Measurements from ENCODE around the gene WASHC2A.
"Not testable (repeated sequence)": the region's sequence is repeated elsewhere in the genome, so short reads cannot be mapped to it uniquely, and the experiment has no call there.

DNA sequence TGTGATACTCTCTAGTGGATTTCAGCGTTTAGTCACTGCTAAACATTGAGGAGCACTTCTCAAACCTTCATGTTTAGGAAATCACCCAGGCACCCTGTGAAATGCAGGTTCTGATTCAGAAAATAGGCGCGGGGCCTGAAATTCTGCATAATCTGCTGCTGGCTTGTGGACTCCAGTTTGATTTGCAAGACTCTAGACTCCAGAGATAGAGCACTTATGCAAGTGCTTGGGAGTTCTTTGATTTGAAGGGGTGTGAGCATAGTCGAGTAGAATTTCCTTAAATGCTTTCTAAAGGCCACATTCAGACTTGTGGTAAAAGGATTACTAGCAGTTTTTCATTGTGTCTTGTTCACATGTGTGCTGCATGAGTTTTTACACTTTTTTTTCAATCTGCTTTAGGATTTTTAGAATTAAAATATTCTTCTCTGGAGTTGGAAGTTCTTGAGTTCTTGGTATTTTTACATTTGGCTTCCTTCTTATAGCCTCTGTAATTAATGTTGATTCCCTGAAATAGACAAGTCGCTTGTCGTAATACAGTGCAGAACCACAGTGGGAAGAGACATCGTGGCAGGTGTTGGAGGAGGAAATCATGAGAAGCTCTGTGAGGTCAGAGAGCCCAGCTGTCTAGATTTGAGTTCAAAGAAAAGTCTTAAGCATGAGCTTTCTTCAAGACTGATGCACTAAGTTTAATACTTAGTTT lies 41.4 kb downstream of the WASHC2A start:
- TF ChIP-seq ZSCAN12 (CRISPR knock-in tag; IDR thresholded peaks at IDR 0.05); SP2 (CRISPR knock-in tag; IDR thresholded peaks at IDR 0.05); POLR2A (IDR thresholded peaks at IDR 0.05; ENCODE audit: insufficient read depth in 1 of 2, low read depth in 2 of 2, low read length in 2 of 2); DPF2 (CRISPR knock-in tag; IDR thresholded peaks at IDR 0.05; ENCODE audit: borderline replicate concordance, low read depth): not testable (repeated sequence)
- TF ChIP-seq, protein P1, sequence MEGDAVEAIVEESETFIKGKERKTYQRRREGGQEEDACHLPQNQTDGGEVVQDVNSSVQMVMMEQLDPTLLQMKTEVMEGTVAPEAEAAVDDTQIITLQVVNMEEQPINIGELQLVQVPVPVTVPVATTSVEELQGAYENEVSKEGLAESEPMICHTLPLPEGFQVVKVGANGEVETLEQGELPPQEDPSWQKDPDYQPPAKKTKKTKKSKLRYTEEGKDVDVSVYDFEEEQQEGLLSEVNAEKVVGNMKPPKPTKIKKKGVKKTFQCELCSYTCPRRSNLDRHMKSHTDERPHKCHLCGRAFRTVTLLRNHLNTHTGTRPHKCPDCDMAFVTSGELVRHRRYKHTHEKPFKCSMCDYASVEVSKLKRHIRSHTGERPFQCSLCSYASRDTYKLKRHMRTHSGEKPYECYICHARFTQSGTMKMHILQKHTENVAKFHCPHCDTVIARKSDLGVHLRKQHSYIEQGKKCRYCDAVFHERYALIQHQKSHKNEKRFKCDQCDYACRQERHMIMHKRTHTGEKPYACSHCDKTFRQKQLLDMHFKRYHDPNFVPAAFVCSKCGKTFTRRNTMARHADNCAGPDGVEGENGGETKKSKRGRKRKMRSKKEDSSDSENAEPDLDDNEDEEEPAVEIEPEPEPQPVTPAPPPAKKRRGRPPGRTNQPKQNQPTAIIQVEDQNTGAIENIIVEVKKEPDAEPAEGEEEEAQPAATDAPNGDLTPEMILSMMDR (CRISPR knock-in tag; IDR thresholded peaks at IDR 0.05) = not testable (repeated sequence)
- TF ChIP-seq, protein P2, sequence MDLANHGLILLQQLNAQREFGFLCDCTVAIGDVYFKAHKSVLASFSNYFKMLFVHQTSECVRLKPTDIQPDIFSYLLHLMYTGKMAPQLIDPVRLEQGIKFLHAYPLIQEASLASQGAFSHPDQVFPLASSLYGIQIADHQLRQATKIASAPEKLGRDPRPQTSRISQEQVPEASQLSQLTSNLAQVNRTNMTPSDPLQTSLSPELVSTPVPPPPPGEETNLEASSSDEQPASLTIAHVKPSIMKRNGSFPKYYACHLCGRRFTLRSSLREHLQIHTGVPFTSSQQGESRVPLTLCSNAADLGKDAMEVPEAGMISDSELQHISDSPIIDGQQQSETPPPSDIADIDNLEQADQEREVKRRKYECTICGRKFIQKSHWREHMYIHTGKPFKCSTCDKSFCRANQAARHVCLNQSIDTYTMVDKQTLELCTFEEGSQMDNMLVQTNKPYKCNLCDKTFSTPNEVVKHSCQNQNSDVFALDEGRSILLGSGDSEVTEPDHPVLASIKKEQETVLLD (CRISPR knock-in tag; IDR thresholded peaks at IDR 0.05; ENCODE audit: low read depth) = not testable (repeated sequence)
- TF ChIP-seq, protein P3, sequence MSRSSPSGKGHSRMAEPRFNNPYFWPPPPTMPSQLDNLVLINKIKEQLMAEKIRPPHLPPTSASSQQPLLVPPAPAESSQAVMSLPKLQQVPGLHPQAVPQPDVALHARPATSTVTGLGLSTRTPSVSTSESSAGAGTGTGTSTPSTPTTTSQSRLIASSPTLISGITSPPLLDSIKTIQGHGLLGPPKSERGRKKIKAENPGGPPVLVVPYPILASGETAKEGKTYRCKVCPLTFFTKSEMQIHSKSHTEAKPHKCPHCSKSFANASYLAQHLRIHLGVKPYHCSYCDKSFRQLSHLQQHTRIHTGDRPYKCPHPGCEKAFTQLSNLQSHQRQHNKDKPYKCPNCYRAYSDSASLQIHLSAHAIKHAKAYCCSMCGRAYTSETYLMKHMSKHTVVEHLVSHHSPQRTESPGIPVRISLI (CRISPR knock-in tag; IDR thresholded peaks at IDR 0.05; ENCODE audit: borderline replicate concordance) = not testable (repeated sequence)

All from HepG2 (cell line).